CD4-positive, alpha-beta T cell (primary cell): ENCODE results near the gene GDPD4. TPM values are rescaled to one million over a fixed set of nuclear protein-coding genes. Genes with fewer than 3 reads are reported as not detected.

Experiments
- ATAC-seq: fragments of 200-7000 bp; cut with Tn5 transposase; one replicate; pipeline ENCODE4 v1.10.0; 2022; ENCODE audit warnings: mild to moderate bottlenecking; ENCODE audit not compliant: poor library complexity
- CTCF ChIA-PET: fragments of 350-600 bp; sonication (Branson Sonifier 250); formaldehyde crosslinking; loops from one replicate; lab custom pipeline; 2021; ENCODE audit warnings: antibody characterized with exemption, inconsistent platforms; lab: Charles Lee
- POLR2A ChIA-PET: fragments of 350-600 bp; sonication (Branson Sonifier 250); formaldehyde crosslinking; loops from one replicate; lab custom pipeline; 2021; ENCODE audit warnings: antibody characterized with exemption, inconsistent platforms; lab: Charles Lee
- DNase-seq, 14 experiments: peaks; one replicate each; pipeline ENCODE4 v3.0.0-alpha.2; 2013 to 2020; ENCODE audit warnings: mixed read lengths in 2 of 14
- H3K27ac ChIP-seq, 2 donors: one replicate each; pipeline versions ENCODE4 v1.5.1 to v1.7.0; 2013; ENCODE audit warnings: low read length in 2 of 2, low read depth in 1 of 2, mild to moderate bottlenecking in 1 of 2
- H3K27me3 ChIP-seq, 2 experiments: 1 replicate in 1 of 2; 2 replicates in 1 of 2; pipeline versions ENCODE4 v1.6.1 to v1.7.0; 2013; ENCODE audit warnings: low read length in 2 of 2, control low read depth in 1 of 2, mild to moderate bottlenecking in 1 of 2, moderate library complexity in 1 of 2; ENCODE audit not compliant: insufficient read depth in 2 of 2, control insufficient read depth in 1 of 2
- H3K36me3 ChIP-seq: one replicate; pipeline ENCODE4 v1.6.1; 2013; ENCODE audit warnings: low read length, control low read depth; ENCODE audit not compliant: insufficient read depth
- H3K4me1 ChIP-seq: one replicate; pipeline ENCODE4 v1.6.1; 2013; ENCODE audit warnings: low read length, control low read depth; ENCODE audit not compliant: insufficient read depth
- H3K4me3 ChIP-seq: one replicate; pipeline ENCODE4 v1.5.1; 2013; ENCODE audit warnings: mild to moderate bottlenecking, low read length, moderate library complexity
- H3K9me3 ChIP-seq, 2 experiments: 1 replicate in 1 of 2; 2 replicates in 1 of 2; pipeline versions ENCODE4 v1.6.1 to v1.7.0; 2013; ENCODE audit warnings: low read length in 2 of 2, mild to moderate bottlenecking in 2 of 2, control low read depth in 1 of 2, moderate library complexity in 1 of 2; ENCODE audit not compliant: control insufficient read depth in 1 of 2, insufficient read depth in 1 of 2
- H3K27ac Mint-ChIP-seq: one replicate; pipeline ENCODE4 v1.8.0; 2020; ENCODE audit warnings: mixed read lengths
- H3K27me3 Mint-ChIP-seq: one replicate; pipeline ENCODE4 v1.8.0; 2021; ENCODE audit warnings: mixed read lengths
- H3K36me3 Mint-ChIP-seq: one replicate; pipeline ENCODE4 v1.8.0; 2021; ENCODE audit warnings: low read depth, mixed read lengths
- H3K4me1 Mint-ChIP-seq: one replicate; pipeline ENCODE4 v1.8.0; 2021; ENCODE audit warnings: low read depth, mixed read lengths
- H3K4me3 Mint-ChIP-seq: one replicate; pipeline ENCODE4 v1.8.0; 2020; ENCODE audit warnings: mild to moderate bottlenecking, mixed read lengths
- H3K9me3 Mint-ChIP-seq: one replicate; pipeline ENCODE4 v1.8.0; 2020; ENCODE audit warnings: mixed read lengths
- CTCF ChIP-seq: fragments of 200-600 bp; IDR thresholded peaks from one replicate; pipeline ENCODE4 v1.8.0; 2022; ENCODE audit warnings: antibody characterized with exemption, mild to moderate bottlenecking
- intact Hi-C, 2 experiments: fragments of 100-400 bp; cut with DNase I in 1 of 2; cut with micrococcal nuclease in 1 of 2; formaldehyde crosslinking; loops; one replicate each; pipeline versions ENCODE4 v1.15.1 to v1.9.0; 2023 to 2025; cut with DNase I, micrococcal nuclease
- total RNA-seq, 174 experiments: library from RNA in 2 of 174; stranded (reverse) in 2 of 174; gene quantifications; one replicate each; pipeline ENCODE4 v1.2.3 and lab custom pipeline; 2021 to 2026

The GDPD4 gene
- total RNA-seq, 2 experiments from 2014 or later, result not detected

- DNase-seq (peak in 1 of 14 experiments; percentile 19), ATAC-seq (no peak)
- H3K27ac ChIP-seq, result no peak overlapping the region
- Mint-ChIP-seq H3K27ac (no peak overlapping the region), H3K36me3 (no peaks in the 10 kb centered on the region), H3K4me3 (no peak overlapping the region), H3K4me1 (no peaks in the 10 kb centered on the region), H3K27me3 (no peaks in the 10 kb centered on the region), H3K9me3 (no peaks in the 10 kb centered on the region)
- no peaks in the 10 kb centered on the region for H3K4me1 ChIP-seq
- H3K4me3 ChIP-seq, result no peak overlapping the region
- POLR2A ChIA-PET, result no interaction called here
- no peaks in the 10 kb centered on the region for H3K9me3 ChIP-seq
- intact Hi-C loops, result no loop called here
- no peaks in the 10 kb centered on the region for H3K27me3 ChIP-seq
- H3K36me3 ChIP-seq, result no peaks in the 10 kb centered on the region
- CTCF ChIA-PET, result no interaction called here
- no peak for TF ChIP-seq CTCF
Observed at GRCh38 chr11:77201370-77201769, 100.1 kb downstream of the GDPD4 start.

GRCh38 chr11:77200351-77201268 lies 100.9 kb downstream of the GDPD4 start:
- Mint-ChIP-seq H3K36me3 (no peaks in the 10 kb centered on the region), H3K9me3 (no peaks in the 10 kb centered on the region), H3K27ac (no peak overlapping the region), H3K27me3 (no peaks in the 10 kb centered on the region), H3K4me1 (no peaks in the 10 kb centered on the region), H3K4me3 (no peak overlapping the region)
- no peak for ATAC-seq
- Histone ChIP-seq H3K4me3 (no peak overlapping the region), H3K27me3 (no peaks in the 10 kb centered on the region), H3K9me3 (no peaks in the 10 kb centered on the region), H3K4me1 (no peaks in the 10 kb centered on the region), H3K36me3 (no peaks in the 10 kb centered on the region), H3K27ac (no peak overlapping the region)
- ChIA-PET CTCF (no interaction called here), POLR2A (no interaction called here)
- peak in 1 of 14 experiments; percentile 27 for DNase-seq
- intact Hi-C loops, result no loop called here
- no peak for TF ChIP-seq CTCF

- no peaks in the 10 kb centered on the region for H3K9me3 ChIP-seq
- no peak for TF ChIP-seq CTCF
- H3K36me3 ChIP-seq, result no peaks in the 10 kb centered on the region
- POLR2A ChIA-PET, result no interaction called here
- ATAC-seq (no peak), DNase-seq (peak in 1 of 14 experiments; percentile 22)
- no peaks in the 10 kb centered on the region for H3K4me1 ChIP-seq
- no peak overlapping the region for H3K4me3 Mint-ChIP-seq
- no peaks in the 10 kb centered on the region for H3K9me3 Mint-ChIP-seq
- intact Hi-C loops, result no loop called here
- no peaks in the 10 kb centered on the region for H3K27me3 ChIP-seq
- no peaks in the 10 kb centered on the region for H3K27me3 Mint-ChIP-seq
- no peak overlapping the region for H3K4me3 ChIP-seq
- no peak overlapping the region for H3K27ac Mint-ChIP-seq
- no peaks in the 10 kb centered on the region for H3K36me3 Mint-ChIP-seq
- CTCF ChIA-PET, result no interaction called here
- H3K4me1 Mint-ChIP-seq, result no peaks in the 10 kb centered on the region
- H3K27ac ChIP-seq, result no peak overlapping the region
Observed at GRCh38 chr11:77199137-77199745, 102.2 kb downstream of the GDPD4 start.
